Muscle layer of colon (tissue), 2 donors: ENCODE data around the gene GCNT2.
"Not testable (repeated sequence)": the region's sequence is repeated elsewhere in the genome, so short reads cannot be mapped to it uniquely, and the experiment has no call there.

Source experiments
- H3K27ac ChIP-seq: one replicate; pipeline ENCODE4 v1.7.0; 2013; ENCODE audit warnings: low read depth, mild to moderate bottlenecking, low read length, moderate library complexity
- H3K27me3 ChIP-seq, 2 donors: one replicate each; pipeline ENCODE4 v1.7.0; 2013; ENCODE audit warnings: low read length in 2 of 2, mild to moderate bottlenecking in 2 of 2; ENCODE audit not compliant: insufficient read depth in 2 of 2, control insufficient read depth in 1 of 2
- H3K36me3 ChIP-seq: one replicate; pipeline ENCODE4 v1.7.0; 2013; ENCODE audit warnings: mild to moderate bottlenecking, low read length; ENCODE audit not compliant: insufficient read depth
- H3K4me1 ChIP-seq: one replicate; pipeline ENCODE4 v1.7.0; 2013; ENCODE audit warnings: mild to moderate bottlenecking, low read length; ENCODE audit not compliant: insufficient read depth
- H3K4me3 ChIP-seq, 2 donors: one replicate each; pipeline ENCODE4 v1.7.0; 2013; ENCODE audit warnings: low read length in 2 of 2, low read depth in 1 of 2, mild to moderate bottlenecking in 1 of 2, moderate library complexity in 1 of 2
- H3K9ac ChIP-seq: one replicate; pipeline ENCODE4 v1.7.0; 2013; ENCODE audit warnings: low read length
- H3K9me3 ChIP-seq: one replicate; pipeline ENCODE4 v1.7.0; 2013; ENCODE audit warnings: mild to moderate bottlenecking, low read length
- donor health status: abdominal sarcoma.
- donor health status: Adenocarcinoma of cecum.

The GCNT2 gene

GRCh38 chr6:10644225-10644624, 123.1 kb downstream of the GCNT2 start:
- Histone ChIP-seq H3K36me3 (no peaks in the 10 kb centered on the region), H3K4me3 (no peak overlapping the region), H3K27me3 (no peaks in the 10 kb centered on the region), H3K27ac (no peak overlapping the region), H3K9ac (no peak overlapping the region), H3K9me3 (no peaks in the 10 kb centered on the region), H3K4me1 (no peaks in the 10 kb centered on the region)

GRCh38 chr6:10655508-10656055, 134.4 kb downstream of the GCNT2 start:
- Histone ChIP-seq H3K27ac (no peak overlapping the region), H3K27me3 (no peaks in the 10 kb centered on the region), H3K4me1 (no peaks in the 10 kb centered on the region), H3K9ac (no peak overlapping the region), H3K9me3 (no peaks in the 10 kb centered on the region), H3K4me3 (no peak overlapping the region), H3K36me3 (no peaks in the 10 kb centered on the region)

GRCh38 chr6:10658910-10659698, 138.0 kb downstream of the GCNT2 start:
- Histone ChIP-seq H3K4me1 (no peaks in the 10 kb centered on the region), H3K4me3 (no peak overlapping the region)

GRCh38 chr6:10659699-10660348, 138.7 kb downstream of the GCNT2 start:
- Histone ChIP-seq H3K27me3 (no peaks in the 10 kb centered on the region), H3K36me3 (no peaks in the 10 kb centered on the region), H3K4me1 (no peaks in the 10 kb centered on the region), H3K9ac (no peak overlapping the region), H3K27ac (no peak overlapping the region), H3K9me3 (no peaks in the 10 kb centered on the region), H3K4me3 (no peak overlapping the region)

More at GRCh38 chr6:10658910-10659698, 138.0 kb downstream of the GCNT2 start:
- no peaks in the 10 kb centered on the region for H3K36me3 ChIP-seq
- no peak overlapping the region for H3K9ac ChIP-seq
- no peaks in the 10 kb centered on the region for H3K9me3 ChIP-seq
- H3K27ac ChIP-seq = no peak overlapping the region
- no peaks in the 10 kb centered on the region for H3K27me3 ChIP-seq

GRCh38 chr6:10660431-10661191, 139.5 kb downstream of the GCNT2 start:
- H3K9me3 ChIP-seq, H3K4me1 ChIP-seq, H3K36me3 ChIP-seq, H3K4me3 ChIP-seq, H3K27me3 ChIP-seq, H3K9ac ChIP-seq, H3K27ac ChIP-seq: not testable (repeated sequence)

- Histone ChIP-seq H3K27ac (no peak overlapping the region), H3K4me3 (no peak overlapping the region), H3K36me3 (no peaks in the 10 kb centered on the region), H3K4me1 (no peaks in the 10 kb centered on the region), H3K27me3 (no peaks in the 10 kb centered on the region), H3K9ac (no peak overlapping the region), H3K9me3 (no peaks in the 10 kb centered on the region)
These were observed 141.1 kb downstream of the GCNT2 start for GRCh38 chr6:10662207-10662606.

- H3K27ac ChIP-seq = no peak overlapping the region
- no peaks in the 10 kb centered on the region for H3K27me3 ChIP-seq
- no peak overlapping the region for H3K9ac ChIP-seq
- H3K36me3 ChIP-seq = no peaks in the 10 kb centered on the region
- no peak overlapping the region for H3K4me3 ChIP-seq
- no peaks in the 10 kb centered on the region for H3K9me3 ChIP-seq
- H3K4me1 ChIP-seq = no peaks in the 10 kb centered on the region
These were observed 141.6 kb downstream of the GCNT2 start for GRCh38 chr6:10662742-10663141.

GRCh38 chr6:10665595-10665994, 144.4 kb downstream of the GCNT2 start:
- not testable (repeated sequence) for H3K27ac ChIP-seq, H3K9me3 ChIP-seq, H3K36me3 ChIP-seq, H3K4me3 ChIP-seq, H3K4me1 ChIP-seq, H3K9ac ChIP-seq, H3K27me3 ChIP-seq

GRCh38 chr6:10668126-10668917, 147.2 kb downstream of the GCNT2 start:
- Histone ChIP-seq H3K27ac (no peak overlapping the region), H3K9me3 (no peaks in the 10 kb centered on the region), H3K27me3 (peaks cover 0 to 4% of the 10 kb centered on the region in 2 donors), H3K36me3 (no peaks in the 10 kb centered on the region), H3K4me1 (no peaks in the 10 kb centered on the region), H3K4me3 (no peak overlapping the region), H3K9ac (no peak overlapping the region)

- Histone ChIP-seq H3K27me3 (no peaks in the 10 kb centered on the region), H3K9ac (no peak overlapping the region), H3K36me3 (no peaks in the 10 kb centered on the region), H3K9me3 (no peaks in the 10 kb centered on the region), H3K4me3 (no peak overlapping the region), H3K27ac (no peak overlapping the region), H3K4me1 (no peaks in the 10 kb centered on the region)
These were observed 155.3 kb downstream of the GCNT2 start for GRCh38 chr6:10676403-10676802.

GRCh38 chr6:10678456-10678855, 157.3 kb downstream of the GCNT2 start:
- Histone ChIP-seq H3K4me3 (no peak overlapping the region), H3K36me3 (no peaks in the 10 kb centered on the region), H3K9ac (no peak overlapping the region), H3K27me3 (no peaks in the 10 kb centered on the region), H3K9me3 (no peaks in the 10 kb centered on the region), H3K27ac (no peak overlapping the region), H3K4me1 (no peaks in the 10 kb centered on the region)
